ENCODE data around the gene FOXO4.

DNA sequence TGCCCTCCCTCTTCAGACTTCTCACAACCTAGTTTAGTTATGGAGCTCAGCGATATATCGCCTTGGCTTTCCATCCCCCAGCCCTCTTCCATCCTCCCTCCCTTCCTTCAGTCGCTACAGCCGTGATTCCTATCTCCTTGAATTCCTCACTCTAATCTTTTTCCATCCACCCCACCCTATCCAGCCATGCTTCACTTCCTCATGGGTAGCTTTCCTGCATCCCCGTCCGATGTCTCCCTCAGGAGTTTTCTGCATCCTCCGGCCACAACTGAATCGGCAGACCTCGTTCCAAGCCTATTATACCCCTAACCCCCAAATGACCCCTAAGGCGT lies 28.0 kb upstream of the FOXO4 start:
- TF ChIP-seq, protein P1, sequence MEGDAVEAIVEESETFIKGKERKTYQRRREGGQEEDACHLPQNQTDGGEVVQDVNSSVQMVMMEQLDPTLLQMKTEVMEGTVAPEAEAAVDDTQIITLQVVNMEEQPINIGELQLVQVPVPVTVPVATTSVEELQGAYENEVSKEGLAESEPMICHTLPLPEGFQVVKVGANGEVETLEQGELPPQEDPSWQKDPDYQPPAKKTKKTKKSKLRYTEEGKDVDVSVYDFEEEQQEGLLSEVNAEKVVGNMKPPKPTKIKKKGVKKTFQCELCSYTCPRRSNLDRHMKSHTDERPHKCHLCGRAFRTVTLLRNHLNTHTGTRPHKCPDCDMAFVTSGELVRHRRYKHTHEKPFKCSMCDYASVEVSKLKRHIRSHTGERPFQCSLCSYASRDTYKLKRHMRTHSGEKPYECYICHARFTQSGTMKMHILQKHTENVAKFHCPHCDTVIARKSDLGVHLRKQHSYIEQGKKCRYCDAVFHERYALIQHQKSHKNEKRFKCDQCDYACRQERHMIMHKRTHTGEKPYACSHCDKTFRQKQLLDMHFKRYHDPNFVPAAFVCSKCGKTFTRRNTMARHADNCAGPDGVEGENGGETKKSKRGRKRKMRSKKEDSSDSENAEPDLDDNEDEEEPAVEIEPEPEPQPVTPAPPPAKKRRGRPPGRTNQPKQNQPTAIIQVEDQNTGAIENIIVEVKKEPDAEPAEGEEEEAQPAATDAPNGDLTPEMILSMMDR (IDR thresholded peaks at IDR 0.05) = no peak
- TF ChIP-seq POLR2A (IDR thresholded peaks at IDR 0.05) = no peak
